HG03469 (cell line): ENCODE measurements around the gene ANKRD2.

Experiments
- ATAC-seq: cut with Tn5 transposase; IDR thresholded peaks from one replicate; pipeline ENCODE4 v1.9.1; 2021; ENCODE audit warnings: mild to moderate bottlenecking, moderate library complexity, moderate number of reproducible peaks; ENCODE audit not compliant: unreplicated experiment

The ANKRD2 gene

DNA sequence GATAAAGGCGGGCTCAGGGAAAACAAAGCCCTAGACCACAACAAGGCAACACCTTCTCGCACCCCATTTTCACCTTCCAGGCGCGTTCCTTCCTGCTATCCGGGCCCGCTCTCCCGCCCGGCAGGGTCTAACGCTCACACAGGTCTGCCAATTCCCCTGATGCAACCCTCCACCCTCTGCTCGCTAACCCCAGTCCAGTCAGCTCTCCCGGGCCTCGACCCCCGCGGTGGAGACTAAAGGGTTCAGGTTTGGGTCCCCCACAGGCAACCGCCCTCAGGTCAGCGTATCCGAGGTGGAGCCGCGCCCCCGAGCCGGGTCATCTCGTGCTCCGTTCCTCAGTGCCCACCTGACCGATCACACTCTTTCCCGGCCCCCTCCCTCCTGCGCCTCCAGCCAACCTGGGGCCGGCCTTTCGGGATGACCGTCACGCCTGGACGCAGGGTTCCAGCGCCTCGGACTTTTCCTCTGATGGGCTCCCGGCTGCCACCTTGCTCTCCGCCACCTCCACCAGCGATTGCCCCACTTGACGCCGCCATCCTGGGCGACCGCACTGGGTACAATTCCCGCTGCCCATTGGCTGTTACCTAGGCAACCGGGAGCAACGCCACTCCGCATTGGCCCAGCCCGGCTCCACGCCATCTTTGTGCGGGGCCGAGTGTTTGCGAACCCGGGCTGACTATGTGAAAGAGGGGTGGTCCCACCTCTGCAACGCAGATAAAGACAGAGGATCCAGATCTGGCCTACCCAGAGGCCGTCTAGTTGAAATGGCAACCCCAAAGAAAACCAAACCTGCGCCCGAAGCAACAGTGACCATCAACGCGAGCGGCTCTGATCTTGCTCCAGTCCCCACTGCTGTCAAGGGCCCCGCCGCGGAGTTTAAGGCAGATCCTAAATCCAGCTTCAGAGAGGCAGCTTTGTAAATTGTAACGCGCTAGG, 60.6 kb downstream of the ANKRD2 start, which contains the start of gene MORN4:
MORN4 (minus strand) TSS at position 552 of the 936 bp plus-strand sequence. CDS start 13,847 bp downstream, outside the sequence.
- peak; percentile 75 for ATAC-seq
